IMR-90 (cell line): Measurements from ENCODE around the gene KLHL11. TPM values are rescaled to one million over a fixed set of nuclear protein-coding genes. Genes with fewer than 3 reads are reported as not detected.
A peak's percentile ranks its signal among the peaks of the same experiment; 100 is the strongest.

ENCODE experiments used
- ATAC-seq: fragments of 200-7000 bp; cut with Tn5 transposase; 2 replicates; pipeline ENCODE4 v1.9.1; 2020; ENCODE audit warnings: low read depth, mild to moderate bottlenecking, moderate library complexity
- BruUV-seq: library from RNA; stranded (reverse); fragments of 400-500 nt; replicated peaks from 2 replicates; lab custom pipeline; 2021; lab: Mats Ljungman, UMichigan
- CTCF ChIA-PET: fragments of 300-600 bp; formaldehyde crosslinking; extraction: SDS; loops from one replicate; lab custom pipeline; 2021; ENCODE audit warnings: antibody characterized with exemption; lab: Yijun Ruan, JAX
- POLR2A ChIA-PET: fragments of 300-600 bp; sonication (Branson Sonifier 250); formaldehyde crosslinking; loops from one replicate; lab custom pipeline; 2022; ENCODE audit warnings: antibody characterized with exemption; ENCODE audit not compliant: unreplicated experiment; lab: Charles Lee
- DNase-seq: peaks from one replicate; pipeline ENCODE4 v3.0.0; 2013
- H2AFZ ChIP-seq: replicated peaks from 2 replicates; pipeline ENCODE3; 2013; ENCODE audit warnings: low read length, mild to moderate bottlenecking; ENCODE audit not compliant: poor library complexity
- H2AK5ac ChIP-seq: 2 replicates; pipeline ENCODE4 v1.6.1; 2013; ENCODE audit warnings: low read depth, low read length, inconsistent platforms
- H2AK9ac ChIP-seq: replicated peaks from 2 replicates; pipeline ENCODE3; 2013; ENCODE audit warnings: mild to moderate bottlenecking, low read depth, low read length, moderate library complexity; ENCODE audit not compliant: poor library complexity
- H2BK120ac ChIP-seq: 2 replicates; pipeline ENCODE4 v1.6.1; 2013; ENCODE audit warnings: low read depth, low read length, inconsistent platforms
- H2BK15ac ChIP-seq: 3 replicates; pipeline ENCODE4 v1.6.1; 2013; ENCODE audit warnings: low read depth, low read length, inconsistent platforms
- H2BK20ac ChIP-seq: 2 replicates; pipeline ENCODE4 v1.6.1; 2013; ENCODE audit warnings: low read depth, mild to moderate bottlenecking, inconsistent platforms, low read length, moderate library complexity
- H2BK5ac ChIP-seq: 2 replicates; pipeline ENCODE4 v1.6.1; 2013; ENCODE audit warnings: mild to moderate bottlenecking, low read depth, low read length, inconsistent platforms; ENCODE audit not compliant: poor library complexity, severe bottlenecking
- H3K14ac ChIP-seq: replicated peaks from 2 replicates; pipeline ENCODE4 v1.6.1; 2013; ENCODE audit warnings: low read depth, low read length, inconsistent platforms
- H3K18ac ChIP-seq: 2 replicates; pipeline ENCODE4 v1.6.1; 2013; ENCODE audit warnings: low read depth, low read length, control low read depth
- H3K23ac ChIP-seq: 2 replicates; pipeline ENCODE4 v1.6.1; 2013; ENCODE audit warnings: low read depth, low read length, inconsistent platforms
- H3K27ac ChIP-seq: 2 replicates; pipeline ENCODE4 v1.5.1; 2013; ENCODE audit warnings: mild to moderate bottlenecking, control low read depth, low read length; ENCODE audit not compliant: insufficient read depth
- H3K27me3 ChIP-seq: 2 replicates; pipeline ENCODE4 v1.6.1; 2013; ENCODE audit warnings: low read length; ENCODE audit not compliant: control insufficient read depth, insufficient read depth
- H3K36me3 ChIP-seq: 2 replicates; pipeline ENCODE4 v1.6.1; 2013; ENCODE audit warnings: low read length, mixed read lengths; ENCODE audit not compliant: control insufficient read depth, insufficient read depth
- H3K4ac ChIP-seq: 2 replicates; pipeline ENCODE4 v1.6.1; 2013; ENCODE audit warnings: low read depth, low read length, inconsistent platforms
- H3K4me1 ChIP-seq: 2 replicates; pipeline ENCODE4 v1.6.1; 2013; ENCODE audit warnings: low read length, mixed read lengths; ENCODE audit not compliant: control insufficient read depth, insufficient read depth
- H3K4me2 ChIP-seq: 2 replicates; pipeline ENCODE4 v1.6.1; 2013; ENCODE audit warnings: low read depth, mild to moderate bottlenecking, control low read depth, low read length, moderate library complexity
- H3K4me3 ChIP-seq: 2 replicates; pipeline ENCODE4 v1.5.1; 2013; ENCODE audit warnings: low read depth, mild to moderate bottlenecking, control low read depth, low read length, moderate library complexity; ENCODE audit not compliant: insufficient read depth
- H3K56ac ChIP-seq: 2 replicates; pipeline ENCODE4 v1.6.1; 2013; ENCODE audit warnings: low read length, inconsistent platforms; ENCODE audit not compliant: insufficient read depth; ENCODE audit errors: extremely low read depth
- H3K79me1 ChIP-seq, 2 experiments: 2 replicates each; pipeline ENCODE4 v1.6.1; 2013; ENCODE audit warnings: low read length in 2 of 2, inconsistent platforms in 1 of 2, low read depth in 1 of 2
- H3K9ac ChIP-seq: 2 replicates; pipeline ENCODE4 v1.6.1; 2013; ENCODE audit warnings: low read depth, low read length, control low read depth
- H3K9me1 ChIP-seq: 2 replicates; pipeline ENCODE4 v1.6.1; 2013; ENCODE audit warnings: low read length, inconsistent platforms; ENCODE audit not compliant: insufficient read depth
- H3K9me3 ChIP-seq: 2 replicates; pipeline ENCODE4 v1.6.1; 2013; ENCODE audit warnings: low read length; ENCODE audit not compliant: control insufficient read depth, insufficient read depth
- H4K20me1 ChIP-seq: 2 replicates; pipeline ENCODE4 v1.6.1; 2013; ENCODE audit warnings: low read length, inconsistent platforms; ENCODE audit not compliant: insufficient read depth
- H4K5ac ChIP-seq: 2 replicates; pipeline ENCODE4 v1.6.1; 2013; ENCODE audit warnings: mild to moderate bottlenecking, low read depth, low read length, control low read depth
- H4K8ac ChIP-seq, 2 experiments: 2 replicates each; pipeline ENCODE4 v1.6.1; 2013; ENCODE audit warnings: low read depth in 2 of 2, low read length in 2 of 2, control low read depth in 1 of 2, inconsistent platforms in 1 of 2
- H4K91ac ChIP-seq: 2 replicates; pipeline ENCODE4 v1.6.1; 2013; ENCODE audit warnings: low read depth, low read length, inconsistent platforms; ENCODE audit not compliant: insufficient read depth
- BHLHE40 ChIP-seq: fragments of 150-350 bp; IDR thresholded peaks from 2 replicates; pipeline ENCODE4 v1.6.1; 2016; ENCODE audit warnings: mild to moderate bottlenecking, low read depth, low read length
- CHD1 ChIP-seq: IDR thresholded peaks from 2 replicates; pipeline ENCODE4 v1.6.1; 2012; ENCODE audit warnings: low read depth, low read length, improper control_type of control experiment
- FOS ChIP-seq: fragments of 150-350 bp; IDR thresholded peaks from 2 replicates; pipeline ENCODE4 v1.6.1; 2016; ENCODE audit warnings: low read depth, low read length
- MAFK ChIP-seq: IDR thresholded peaks from 2 replicates; pipeline ENCODE4 v1.6.1; 2012; ENCODE audit warnings: low read depth, low read length, improper control_type of control experiment
- MAZ ChIP-seq: IDR thresholded peaks from 2 replicates; pipeline ENCODE4 v1.6.1; 2012; ENCODE audit warnings: low read depth, mild to moderate bottlenecking, low read length, improper control_type of control experiment, moderate library complexity, borderline replicate concordance
- NFE2L2 ChIP-seq: fragments of 150-350 bp; IDR thresholded peaks from 2 replicates; pipeline ENCODE4 v1.6.1; 2016; ENCODE audit warnings: low read depth, mild to moderate bottlenecking, low read length
- RAD21 ChIP-seq: IDR thresholded peaks from 2 replicates; pipeline ENCODE4 v1.6.1; 2012; ENCODE audit warnings: low read length, improper control_type of control experiment
- RCOR1 ChIP-seq: IDR thresholded peaks from 2 replicates; pipeline ENCODE4 v1.6.1; 2012; ENCODE audit warnings: mild to moderate bottlenecking, low read length, improper control_type of control experiment; ENCODE audit not compliant: insufficient replicate concordance
- SMC3 ChIP-seq: fragments of 150-350 bp; IDR thresholded peaks from 2 replicates; pipeline ENCODE4 v1.6.1; 2016; ENCODE audit warnings: low read depth, mild to moderate bottlenecking, antibody characterized with exemption, low read length, moderate library complexity
- WGBS, 2 experiments: methylation state at CpG; one replicate each; pipeline versions ENCODE4 v1.1.5 to v1.1.7; 2013; ENCODE audit warnings: missing lambda C conversion rate in 2 of 2; ENCODE audit not compliant: insufficient read length in 1 of 2; ENCODE audit errors: extremely low coverage in 2 of 2; 5-methylcytosine and 5-hydroxymethylcytosine counted together
- dilution Hi-C: fragments of 300-500 bp; cut with HindIII; formaldehyde crosslinking; loops from one replicate; pipeline ENCODE4 v1.14.3; 2018; ENCODE audit warnings: low sequenced_read_pairs; ENCODE audit not compliant: unreplicated experiment
- in situ Hi-C: fragments of 300-500 bp; cut with MboI; formaldehyde crosslinking; loops from 3 replicates; pipeline ENCODE4 v1.14.3; 2019; ENCODE audit warnings: low sequenced_read_pairs, inconsistent platforms, mixed read lengths
- intact Hi-C: fragments of 100-400 bp; cut with micrococcal nuclease; formaldehyde crosslinking; loops from 2 replicates; pipeline ENCODE4 v1.10.0; 2022
- polyA plus RNA-seq, 3 experiments: library from polyadenylated mRNA; depleted of rRNA; stranded (reverse); fragments of >200 nt; gene quantifications; 2 replicates each; pipeline ENCODE4 v1.2.3, GENCODE V29; 2012; ENCODE audit warnings: low replicate concordance in 1 of 3
- total RNA-seq: library from RNA; depleted of rRNA; stranded (reverse); fragments of >200 nt; gene quantifications from 2 replicates; pipeline ENCODE4 v1.2.3, GENCODE V29; 2012
- TF ChIP-seq, protein P1 (sequence below): conservative IDR thresholded peaks from 2 replicates; pipeline ENCODE4 v1.5.1; 2012; ENCODE audit warnings: mild to moderate bottlenecking, low read depth, low read length, improper control_type of control experiment
- TF ChIP-seq, protein P2 (sequence below): fragments of 150-350 bp; IDR thresholded peaks from 2 replicates; pipeline ENCODE4 v1.6.1; 2017; ENCODE audit warnings: mild to moderate bottlenecking, antibody characterized with exemption, low read length, low read depth

KLHL11 gene
- total and polyA plus RNA-seq, 2 of the 4 experiments (the other 2 are of a cell fraction), result 4.1 to 38.5 TPM

DNA sequence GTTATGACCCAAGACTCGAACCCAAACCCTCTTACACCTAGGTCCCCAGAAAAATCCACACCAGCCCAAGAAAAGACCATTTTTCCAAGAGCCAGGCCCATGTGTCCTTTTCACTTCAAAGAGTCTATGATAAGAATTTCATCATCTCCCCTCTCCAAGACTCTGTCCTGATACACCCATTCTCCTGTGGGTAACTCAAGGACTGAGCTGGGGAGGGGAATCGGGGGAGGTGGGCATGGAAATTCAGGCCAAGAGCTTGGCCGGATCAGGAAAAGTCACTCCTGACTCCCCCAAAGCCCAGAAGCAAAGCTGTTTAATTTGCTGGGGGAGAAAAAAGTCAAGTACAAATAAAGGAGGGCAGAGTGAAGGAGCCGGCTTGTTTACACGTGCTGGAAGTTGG is 49.8 kb upstream of the KLHL11 start (continued):
- TF ChIP-seq, protein P1, sequence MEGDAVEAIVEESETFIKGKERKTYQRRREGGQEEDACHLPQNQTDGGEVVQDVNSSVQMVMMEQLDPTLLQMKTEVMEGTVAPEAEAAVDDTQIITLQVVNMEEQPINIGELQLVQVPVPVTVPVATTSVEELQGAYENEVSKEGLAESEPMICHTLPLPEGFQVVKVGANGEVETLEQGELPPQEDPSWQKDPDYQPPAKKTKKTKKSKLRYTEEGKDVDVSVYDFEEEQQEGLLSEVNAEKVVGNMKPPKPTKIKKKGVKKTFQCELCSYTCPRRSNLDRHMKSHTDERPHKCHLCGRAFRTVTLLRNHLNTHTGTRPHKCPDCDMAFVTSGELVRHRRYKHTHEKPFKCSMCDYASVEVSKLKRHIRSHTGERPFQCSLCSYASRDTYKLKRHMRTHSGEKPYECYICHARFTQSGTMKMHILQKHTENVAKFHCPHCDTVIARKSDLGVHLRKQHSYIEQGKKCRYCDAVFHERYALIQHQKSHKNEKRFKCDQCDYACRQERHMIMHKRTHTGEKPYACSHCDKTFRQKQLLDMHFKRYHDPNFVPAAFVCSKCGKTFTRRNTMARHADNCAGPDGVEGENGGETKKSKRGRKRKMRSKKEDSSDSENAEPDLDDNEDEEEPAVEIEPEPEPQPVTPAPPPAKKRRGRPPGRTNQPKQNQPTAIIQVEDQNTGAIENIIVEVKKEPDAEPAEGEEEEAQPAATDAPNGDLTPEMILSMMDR, result no peak

DNA sequence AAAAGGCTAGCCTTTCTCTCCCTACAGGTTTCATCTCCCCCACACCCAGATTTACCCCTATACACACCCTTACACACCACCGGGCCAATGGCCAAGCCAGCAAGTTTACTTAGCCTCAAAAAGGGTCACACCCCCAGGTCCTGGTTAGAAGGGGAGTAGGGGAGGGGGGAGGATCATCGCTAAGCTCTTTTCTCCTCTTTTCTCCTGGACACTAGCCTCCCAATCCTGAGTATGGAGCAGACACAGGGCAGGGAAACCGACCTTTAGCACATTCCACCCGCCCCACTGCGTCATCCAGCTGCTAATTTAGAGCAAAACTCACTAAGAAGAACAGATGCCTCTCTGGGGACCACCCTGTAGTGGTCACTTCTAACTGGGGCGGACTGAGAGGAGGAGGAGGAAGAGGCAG is 49.1 kb upstream of the KLHL11 start:
- Histone ChIP-seq H3K27me3 (no peaks in the 10 kb centered on the region), H3K9me3 (no peaks in the 10 kb centered on the region), H3K23ac (peak overlapping the region; percentile 74; the same call in 1 of the 2 replicates), H3K79me1 (peaks cover 23 to 84% of the 10 kb centered on the region in 2 experiments), H4K20me1 (peaks cover 78% of the 10 kb centered on the region), H4K91ac (no peak overlapping the region), H3K4me1 (peaks cover 32% of the 10 kb centered on the region), H3K9me1 (peaks cover 45% of the 10 kb centered on the region), H3K4me2 (no peak overlapping the region), H3K4ac (peak overlapping the region; percentile 32; the same call in 1 of the 2 replicates), H2BK15ac (no peak overlapping the region), H3K14ac (peak overlapping the region; percentile 23; the same call in 1 of the 2 replicates), H4K8ac (0 out of 4 replicates have a peak overlapping the region, but pooled peaks of 1 of the 2 experiments have one; percentile 12), H3K27ac (no peak overlapping the region), H2BK20ac (no peak overlapping the region), H3K18ac (no peak overlapping the region), H3K9ac (peak overlapping the region; percentile 16; the same call in 1 of the 2 replicates), H2AK5ac (peak overlapping the region; percentile 44; the same call in 1 of the 2 replicates), H2BK120ac (no peak overlapping the region), H3K36me3 (peaks cover 37% of the 10 kb centered on the region), H2AFZ (no peak overlapping the region), H2AK9ac (no peak overlapping the region), H2BK5ac (peak overlapping the region; percentile 23), H4K5ac (no peak overlapping the region), H3K56ac (no peak overlapping the region), H3K4me3 (no peak overlapping the region)
- CTCF ChIA-PET, result no interaction called here
- dilution Hi-C loops, result no loop called here
- in situ Hi-C loops, result no loop called here
- intact Hi-C loops, result no loop called here
- WGBS, 2 experiments, result no CpG with 5 or more reads among the region's 6 CpGs
- ATAC-seq (no peak), DNase-seq (peak; percentile 24)
- no TSS peak for BruUV-seq
- POLR2A ChIA-PET, result interaction anchor here (0.5 kb wide), 1 partner anchor 530 kb away, joined by 6 read pairs; no protein-coding TSS in a partner anchor
- TF ChIP-seq BHLHE40 (no peak), CHD1 (no peak), NFE2L2 (no peak), SMC3 (no peak), RAD21 (no peak), FOS (no peak), MAFK (no peak), MAZ (no peak), RCOR1 (no peak)
- TF ChIP-seq, protein P2, sequence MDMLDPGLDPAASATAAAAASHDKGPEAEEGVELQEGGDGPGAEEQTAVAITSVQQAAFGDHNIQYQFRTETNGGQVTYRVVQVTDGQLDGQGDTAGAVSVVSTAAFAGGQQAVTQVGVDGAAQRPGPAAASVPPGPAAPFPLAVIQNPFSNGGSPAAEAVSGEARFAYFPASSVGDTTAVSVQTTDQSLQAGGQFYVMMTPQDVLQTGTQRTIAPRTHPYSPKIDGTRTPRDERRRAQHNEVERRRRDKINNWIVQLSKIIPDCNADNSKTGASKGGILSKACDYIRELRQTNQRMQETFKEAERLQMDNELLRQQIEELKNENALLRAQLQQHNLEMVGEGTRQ, result no peak
- TF ChIP-seq, protein P1, result no peak
